Measurements from ENCODE around the gene ARL15.

- TF ChIP-seq POLR2A (IDR thresholded peaks at IDR 0.05; ENCODE audit: low read depth, low read length) (no peak), TAF1 (IDR thresholded peaks at IDR 0.05; ENCODE audit: low read depth, low read length) (no peak), POLR2AphosphoS5 (IDR thresholded peaks at IDR 0.05; ENCODE audit: low read depth, low read length) (no peak), POU2F2 (IDR thresholded peaks at IDR 0.05; ENCODE audit: low read depth, low read length) (no peak), PAX5 (IDR thresholded peaks at IDR 0.05; ENCODE audit: insufficient read depth, low read length, severe bottlenecking) (no peak), SPI1 (IDR thresholded peaks at IDR 0.05; ENCODE audit: low read depth, low read length) (peak; percentile 47; the same call in 1 of the 2 replicates)
Measured at GRCh38 chr5:54095969-54096368, 214.4 kb downstream of the ARL15 start.

All from GM12891 (cell line).